Activated CD8-positive, alpha-beta memory T cell treated with anti-CD3 and anti-CD28 coated beads for 48 hours (primary cell): ENCODE measurements around the gene TCF4.

ENCODE experiments used
- DNase-seq, 3 experiments: peaks; one replicate each; pipeline ENCODE4 v3.0.0-alpha.2; 2020; ENCODE audit warnings: low read depth in 2 of 3, low spot score in 2 of 3

TCF4 gene

DNA sequence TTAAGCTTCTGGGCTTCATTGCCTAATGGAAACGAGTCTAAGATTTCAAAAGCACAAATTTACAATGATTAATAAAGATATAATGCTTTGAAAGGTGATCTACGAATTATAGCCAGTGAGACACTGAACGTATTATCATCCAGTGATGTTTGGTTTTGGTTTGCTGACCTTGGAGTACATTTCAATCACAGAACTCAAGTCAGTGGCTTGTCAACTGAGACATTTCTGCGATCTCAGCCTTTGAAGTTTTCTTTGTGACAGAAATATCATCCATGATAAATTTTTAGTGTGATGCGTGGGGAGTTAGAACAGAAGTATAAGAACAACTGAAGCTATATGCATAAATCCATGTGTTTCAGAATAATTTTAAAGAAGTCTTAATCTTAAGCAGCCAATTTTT is 263.8 kb downstream of the TCF4 start:
- no peak for DNase-seq

DNA sequence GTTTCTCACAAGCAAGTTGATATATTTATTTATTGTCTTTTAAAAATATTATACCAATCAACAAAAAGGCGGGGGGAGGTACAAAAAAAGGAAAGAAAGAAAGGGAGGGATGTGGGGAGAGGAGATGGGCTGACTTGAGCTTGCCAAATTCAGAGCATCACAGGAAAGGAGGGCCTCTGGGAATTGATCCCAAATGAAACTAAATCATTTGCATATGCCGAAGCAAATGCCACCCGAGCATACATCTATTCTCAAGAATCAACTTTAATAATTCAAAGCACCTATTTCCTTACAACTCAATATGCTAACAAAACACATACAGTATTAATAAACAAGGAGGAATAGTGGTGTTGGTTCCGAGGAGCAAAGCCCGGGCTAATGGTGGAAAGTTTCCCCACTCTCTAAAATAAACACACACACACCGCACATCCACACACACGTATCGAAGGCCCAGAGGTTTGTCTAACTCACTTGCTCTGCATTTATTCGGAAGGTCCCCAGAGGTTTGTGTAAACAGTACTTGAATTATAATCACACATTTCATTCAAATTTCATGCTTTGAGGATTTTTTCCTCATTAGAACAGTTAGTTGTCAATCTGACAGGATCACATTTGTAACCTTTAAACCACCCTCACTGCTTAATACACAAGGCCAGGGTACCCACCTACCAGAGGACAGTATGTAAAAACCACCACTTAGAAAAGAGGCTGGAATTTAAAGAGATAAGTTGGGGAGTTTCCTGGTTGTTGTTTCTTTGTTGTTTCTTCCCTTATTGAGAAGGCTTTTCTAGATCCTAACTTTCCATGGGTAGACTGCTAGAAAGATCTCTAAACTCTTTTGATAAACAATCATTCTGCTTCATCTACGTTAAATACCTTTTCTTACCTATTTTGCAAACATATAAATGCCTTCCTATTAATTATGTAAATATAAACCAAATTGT is 264.7 kb downstream of the TCF4 start:
- DNase-seq: no peak

DNA sequence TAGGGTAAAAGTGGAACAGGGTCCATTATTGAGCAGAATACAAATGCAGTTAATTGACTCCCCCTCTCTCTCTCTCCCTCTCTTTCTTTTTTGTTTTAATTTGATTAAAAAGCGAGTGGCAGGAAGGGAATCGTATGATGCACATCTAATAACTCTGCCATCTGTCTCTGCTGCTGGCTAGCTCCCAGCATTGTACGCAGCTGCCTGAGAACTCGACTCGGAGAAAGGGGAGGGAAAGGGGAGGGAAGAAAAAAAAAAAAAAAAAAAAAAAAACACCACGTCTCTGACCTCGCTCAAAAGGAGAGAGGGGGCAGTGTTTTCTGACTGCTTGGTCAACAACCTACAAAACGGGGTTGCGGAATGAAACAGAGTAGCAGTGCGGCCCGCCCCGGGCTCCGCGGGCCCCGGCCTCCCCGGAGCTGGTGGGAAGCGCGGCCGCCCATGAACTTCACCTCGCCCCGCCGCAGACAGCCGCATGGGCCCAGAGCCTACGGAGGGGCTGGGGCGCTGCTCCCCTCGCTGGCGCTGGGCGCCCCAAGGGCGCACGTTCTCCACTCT is 265.7 kb downstream of the TCF4 start:
- DNase-seq: no peak

DNA sequence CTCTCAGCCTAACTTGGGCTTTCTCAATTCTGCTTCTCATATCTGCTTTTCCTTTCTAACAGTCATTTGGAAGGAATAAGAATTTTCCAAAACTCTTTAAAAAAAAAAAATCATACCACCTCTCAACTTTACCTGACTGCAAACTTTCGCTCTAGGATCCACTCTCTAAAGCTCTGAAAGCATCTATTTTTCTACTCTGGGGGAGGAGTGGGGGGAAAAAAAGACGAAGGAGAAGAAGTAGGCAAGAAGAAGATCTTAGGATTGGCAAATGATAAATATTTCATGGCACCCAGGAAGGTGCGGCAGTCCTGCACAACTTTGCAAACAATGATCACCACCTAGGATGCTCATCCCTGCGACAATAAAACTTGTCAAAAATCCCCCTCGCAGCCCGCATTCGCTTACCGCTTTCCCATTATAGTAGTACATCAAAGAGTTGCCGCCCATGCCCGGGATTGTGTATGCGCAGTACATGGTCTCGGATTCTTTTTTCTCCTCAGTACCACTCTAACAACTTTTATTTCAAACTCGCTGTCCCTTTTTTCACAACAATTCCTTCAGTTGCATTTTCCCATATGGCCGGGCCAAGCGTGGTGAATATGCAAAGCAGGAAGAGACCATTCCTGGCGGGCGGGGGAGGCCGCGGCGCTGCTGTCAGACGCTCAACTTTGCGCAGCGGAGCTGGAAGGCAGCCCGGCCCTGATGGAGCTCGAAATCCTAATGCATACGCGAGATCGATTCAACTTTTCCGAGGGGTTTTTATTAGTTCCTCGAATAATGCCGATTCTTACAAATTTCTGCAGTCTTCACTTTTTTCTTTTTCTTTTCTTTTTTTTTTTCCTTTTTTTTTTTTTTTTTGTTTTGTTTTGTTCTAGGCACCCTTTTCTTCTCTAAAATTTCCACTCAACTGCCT is 266.5 kb downstream of the TCF4 start:
- DNase-seq: peak in 2 of 3 experiments; percentile 1 to 3

DNA sequence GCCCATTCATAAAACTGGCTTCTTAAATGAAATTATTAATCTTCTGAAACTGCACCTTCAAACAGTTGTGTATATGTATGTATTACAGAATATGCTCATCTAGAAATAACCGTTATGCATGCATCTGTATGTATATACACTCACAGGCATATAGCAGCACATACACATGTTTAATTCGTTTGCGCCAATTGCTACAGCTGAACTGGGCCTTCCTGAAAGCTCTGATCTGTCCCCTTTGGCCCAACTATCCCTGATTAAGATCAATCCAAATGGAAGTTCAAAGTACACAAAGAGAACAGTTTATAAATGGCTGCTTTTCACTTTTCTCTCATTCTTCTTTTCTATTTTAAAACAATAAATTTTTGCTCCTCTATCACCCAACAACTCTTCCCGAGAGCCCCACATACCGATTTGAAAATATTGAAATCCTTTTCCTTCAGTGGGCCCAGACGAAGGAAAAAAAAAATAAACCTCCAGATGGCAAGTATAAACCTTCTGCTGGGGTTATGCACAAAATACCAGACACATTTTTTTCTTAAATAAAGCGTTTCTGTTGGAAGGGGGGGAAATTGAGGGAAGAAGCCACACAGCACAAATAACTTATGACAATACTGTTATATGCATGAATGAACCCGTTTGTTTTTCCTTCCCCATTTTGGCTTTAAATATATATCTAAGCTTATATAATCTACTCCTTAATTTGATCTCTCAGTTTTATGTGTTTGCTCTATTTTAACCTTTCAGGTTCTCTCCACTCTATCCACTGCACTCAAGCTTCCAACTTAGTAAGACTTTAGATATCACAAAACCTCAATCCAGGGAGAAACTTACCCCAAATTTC is 267.3 kb downstream of the TCF4 start:
- DNase-seq: no peak

DNA sequence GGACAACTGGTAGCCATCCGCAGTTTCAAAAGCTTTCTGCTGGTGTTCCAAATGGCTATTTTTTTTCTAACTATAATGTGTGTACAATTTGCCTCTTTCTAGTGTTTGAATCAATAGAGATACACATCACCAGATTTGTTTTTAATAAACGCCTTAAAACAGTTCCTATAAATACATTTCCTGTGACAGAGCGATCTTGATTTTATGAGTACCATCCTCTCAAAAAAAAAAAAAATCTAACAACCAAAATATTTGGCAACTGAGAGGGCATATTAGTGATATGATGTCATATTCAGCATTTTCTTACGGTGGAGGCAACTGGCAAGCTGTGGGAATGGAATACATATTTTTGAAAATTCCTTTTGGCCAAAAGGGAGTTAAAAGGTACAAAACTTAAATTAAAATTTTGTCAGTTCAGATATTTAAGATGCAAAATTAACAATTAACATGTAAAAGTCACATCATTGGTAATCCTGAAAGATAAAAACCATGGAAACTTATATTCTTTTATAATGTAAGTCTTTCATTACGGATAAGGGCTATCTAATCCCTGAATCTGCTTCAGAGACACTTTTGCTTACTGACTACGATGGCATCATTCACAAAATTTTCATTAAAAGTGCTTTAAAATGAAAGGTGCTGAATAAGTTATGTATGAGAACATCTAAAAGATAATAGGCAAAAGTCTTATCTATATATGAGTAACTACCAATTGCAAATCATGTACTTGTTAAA is 268.4 kb downstream of the TCF4 start:
- DNase-seq: no peak

DNA sequence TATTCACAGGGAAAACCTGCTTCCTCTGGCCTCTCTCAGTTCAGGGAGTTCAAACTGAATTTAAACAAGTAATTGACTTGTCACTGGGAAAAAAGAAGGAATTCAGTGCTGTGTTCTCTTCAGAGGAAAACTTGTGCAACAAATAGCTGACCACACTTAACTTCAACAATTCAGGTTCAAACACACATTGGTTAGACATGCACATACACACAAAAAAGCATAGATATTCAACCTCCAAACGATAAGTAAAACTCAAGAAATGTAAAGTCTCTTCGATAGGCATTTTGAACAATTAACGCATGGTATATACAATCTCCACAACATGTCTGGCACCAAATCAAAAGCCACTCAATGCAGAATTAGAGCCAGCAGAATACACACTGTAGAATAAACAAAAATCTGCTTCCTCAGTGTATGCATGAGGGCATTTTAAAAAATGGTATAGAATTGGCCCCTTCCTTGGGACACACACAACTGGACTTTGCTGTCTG is 269.0 kb downstream of the TCF4 start:
- DNase-seq: no peak

DNA sequence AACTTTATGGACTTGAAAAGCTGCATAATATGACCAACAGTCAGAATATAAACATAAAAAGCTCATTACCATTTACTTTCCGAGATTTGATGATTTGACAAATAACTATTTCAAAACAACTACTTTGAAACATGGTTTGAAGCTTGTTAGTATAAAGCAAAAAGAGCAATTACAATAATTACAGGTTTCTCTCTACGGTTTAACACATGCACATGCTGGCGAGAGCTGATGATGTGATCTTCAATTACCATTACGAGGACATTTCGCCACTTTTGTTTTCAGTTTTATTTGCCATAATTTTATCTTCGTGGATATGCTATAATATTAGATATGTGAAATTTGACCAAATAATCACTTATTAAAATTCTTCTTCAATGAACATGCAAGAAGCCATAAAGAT is 270.1 kb downstream of the TCF4 start:
- no peak for DNase-seq

DNA sequence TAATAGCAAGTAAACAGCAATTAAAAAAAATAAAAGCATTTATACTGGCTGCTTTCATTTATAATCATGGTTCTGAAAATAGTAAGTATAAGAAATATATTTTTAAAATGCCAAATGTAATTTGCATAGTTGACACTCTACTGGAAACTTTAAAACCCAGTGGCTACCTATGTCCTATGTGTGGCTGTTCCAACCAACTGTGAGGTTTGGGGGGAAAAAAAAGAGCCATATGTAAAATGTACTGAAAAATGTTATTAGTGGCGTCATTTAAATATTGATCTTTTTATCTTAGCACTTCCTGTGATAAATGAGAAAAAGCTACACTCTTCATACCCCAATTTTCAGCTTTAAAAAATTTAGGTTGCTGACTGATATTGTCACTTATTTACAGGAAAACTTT is 270.7 kb downstream of the TCF4 start:
- no peak for DNase-seq

DNA sequence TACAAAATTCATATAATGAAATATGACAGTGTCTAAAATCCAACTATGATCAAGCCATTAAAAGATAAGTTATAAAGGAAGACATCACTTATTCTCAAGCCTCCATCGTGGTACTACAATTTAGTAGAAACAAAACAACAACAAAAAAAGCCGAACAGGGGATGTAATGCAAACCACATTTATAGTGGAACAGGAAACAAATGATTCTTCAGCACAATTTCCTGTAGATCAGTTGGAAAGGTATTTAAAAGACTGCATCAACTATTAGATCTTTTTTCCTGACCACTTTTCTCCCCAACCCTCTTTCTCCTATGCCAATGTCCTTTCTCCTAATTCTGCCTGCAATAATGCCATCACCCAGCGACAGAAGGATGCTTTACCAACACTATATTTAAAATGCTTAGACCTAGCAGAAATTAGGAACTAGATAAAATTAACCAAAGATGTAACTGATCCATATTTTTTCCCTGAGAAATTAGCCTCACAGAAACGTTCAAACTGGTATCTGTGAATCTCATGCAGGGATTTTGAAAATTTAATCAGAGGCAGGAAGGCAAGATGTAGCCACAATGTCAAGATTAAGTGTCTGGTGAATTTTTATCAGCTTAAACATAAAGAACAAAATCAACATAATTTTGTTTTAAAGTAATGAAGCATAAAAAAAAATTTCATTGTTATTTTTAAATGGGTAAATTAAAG is 271.4 kb downstream of the TCF4 start:
- DNase-seq: no peak

DNA sequence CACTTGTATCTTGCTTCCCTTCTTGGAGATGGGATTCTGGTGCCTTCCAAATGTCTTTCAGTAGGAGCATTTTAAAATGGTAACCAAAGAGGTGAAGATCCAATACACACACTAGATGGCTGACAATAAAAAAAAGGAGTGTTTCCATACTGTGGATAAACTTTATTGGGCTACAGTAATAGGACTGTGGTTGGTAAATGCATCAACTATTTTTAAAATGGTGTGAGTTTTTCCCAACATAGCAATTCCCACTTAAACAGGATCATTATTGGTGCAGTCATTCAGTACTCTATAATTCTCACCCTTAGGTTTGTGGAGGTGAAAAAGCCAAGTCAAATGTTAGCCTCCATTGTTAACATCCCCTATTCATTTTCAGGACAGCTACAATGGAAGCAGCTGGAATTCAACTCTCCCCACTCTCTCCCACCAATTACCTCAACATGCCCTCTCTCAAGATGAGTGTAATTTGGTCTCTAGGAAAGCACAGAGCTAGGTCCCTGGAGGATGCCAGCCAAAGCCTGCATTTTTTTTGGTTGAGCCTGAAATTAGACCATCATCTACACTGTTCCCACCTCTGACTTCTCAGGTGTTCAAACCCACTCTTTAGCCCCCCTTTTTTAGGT is 273.3 kb downstream of the TCF4 start:
- DNase-seq: no peak

DNA sequence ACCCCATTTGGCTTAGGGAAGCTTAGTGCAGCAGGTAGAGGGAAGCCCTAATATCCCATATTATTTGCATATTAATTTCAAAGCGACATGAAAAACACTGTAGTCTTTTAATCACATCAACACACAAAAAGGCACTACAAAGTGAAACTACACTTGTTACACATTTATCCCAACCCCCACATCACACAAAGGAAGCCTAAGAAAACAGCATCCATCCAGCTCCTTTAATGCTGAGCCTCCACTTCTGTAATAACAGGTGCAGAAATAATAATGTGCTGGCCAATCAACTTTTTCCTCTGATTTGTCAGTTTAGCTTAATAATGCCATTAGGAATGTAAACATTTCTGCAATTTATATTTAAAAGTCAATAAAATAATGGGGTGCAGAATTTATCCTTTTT is 274.0 kb downstream of the TCF4 start:
- no peak for DNase-seq

DNA sequence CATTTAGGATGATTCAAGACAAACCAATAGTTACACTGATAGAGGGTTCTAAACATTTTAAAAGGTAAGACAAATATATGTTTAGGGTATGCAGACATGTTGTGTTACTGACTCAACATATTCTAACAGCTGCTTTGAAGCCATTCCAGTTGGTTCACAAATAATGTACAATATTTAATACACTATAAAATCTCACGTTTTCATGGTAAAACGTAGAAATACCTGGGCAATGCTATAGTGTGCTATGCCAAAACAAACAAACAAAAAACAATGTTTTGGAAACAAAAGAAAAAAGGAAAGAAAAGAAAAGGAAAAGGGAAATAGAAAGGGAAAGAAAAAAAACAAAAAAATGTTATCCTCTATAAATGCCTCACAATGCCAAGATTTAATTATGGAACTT is 277.1 kb downstream of the TCF4 start:
- no peak for DNase-seq

DNA sequence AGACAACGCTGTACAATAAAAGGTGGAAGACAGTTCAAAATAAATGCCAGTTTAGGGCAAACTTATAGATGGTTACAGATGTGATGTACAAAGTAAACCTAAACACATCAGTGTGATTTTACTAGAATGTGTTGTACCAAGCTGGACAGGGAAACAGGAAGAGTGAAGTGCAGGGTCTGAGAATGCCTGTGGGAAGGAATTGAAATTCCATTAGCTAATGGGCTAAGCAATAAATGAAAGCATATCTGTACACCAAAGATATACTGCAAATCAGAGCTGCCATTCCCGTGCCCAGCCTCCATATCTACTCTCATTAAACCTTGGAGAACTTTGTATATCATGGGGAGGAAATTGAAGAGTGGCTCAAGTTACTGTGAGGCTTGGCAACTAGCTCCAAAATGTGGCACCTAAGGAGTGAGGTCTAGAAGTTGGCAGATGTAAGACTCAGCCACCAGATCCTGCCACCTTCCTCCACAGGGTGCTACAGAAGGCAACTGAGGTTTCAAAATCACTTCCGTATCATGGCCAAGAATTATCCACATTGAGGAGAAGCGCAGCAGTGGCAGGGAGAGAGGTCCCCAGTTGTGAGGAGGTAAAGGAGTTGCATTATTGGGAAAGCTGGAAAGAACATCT is 277.8 kb downstream of the TCF4 start:
- DNase-seq: no peak

DNA sequence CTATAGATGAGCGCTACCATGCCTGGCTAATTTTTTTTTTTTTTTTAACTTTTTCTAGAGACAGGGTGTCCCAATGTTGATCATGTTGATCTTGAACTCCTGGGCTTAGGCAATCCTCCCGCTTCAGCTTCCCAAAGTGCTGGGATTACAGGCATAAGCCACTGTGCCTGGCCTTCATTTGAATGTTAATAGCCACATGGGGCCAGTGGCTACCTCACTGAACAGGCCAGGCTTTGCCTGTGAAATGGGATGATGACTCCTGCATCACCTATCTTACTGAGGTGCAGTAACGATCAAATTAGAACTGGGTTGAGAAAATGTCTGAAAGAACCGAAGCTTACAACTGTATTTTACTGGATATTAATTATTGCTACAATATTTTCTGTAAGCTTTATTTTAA is 278.7 kb downstream of the TCF4 start:
- no peak for DNase-seq

DNA sequence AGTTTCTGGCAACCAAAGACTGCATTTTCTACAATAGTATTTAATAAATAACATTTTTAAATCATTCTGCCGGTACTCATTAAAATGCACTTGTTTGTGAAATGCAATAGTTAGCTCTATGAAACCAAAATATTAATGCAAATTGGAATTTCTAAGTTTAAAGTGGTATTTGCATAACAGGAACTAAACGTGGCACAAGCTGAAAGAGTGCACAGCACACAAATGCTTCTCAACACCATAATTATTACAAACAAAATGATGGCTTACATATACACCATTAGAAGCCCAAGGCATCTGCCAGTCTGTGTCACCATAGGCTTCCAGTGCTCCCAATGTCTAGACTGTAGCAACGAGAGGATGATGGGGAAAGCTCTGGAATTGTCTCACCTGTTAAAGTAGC is 280.5 kb downstream of the TCF4 start:
- DNase-seq: no peak

DNA sequence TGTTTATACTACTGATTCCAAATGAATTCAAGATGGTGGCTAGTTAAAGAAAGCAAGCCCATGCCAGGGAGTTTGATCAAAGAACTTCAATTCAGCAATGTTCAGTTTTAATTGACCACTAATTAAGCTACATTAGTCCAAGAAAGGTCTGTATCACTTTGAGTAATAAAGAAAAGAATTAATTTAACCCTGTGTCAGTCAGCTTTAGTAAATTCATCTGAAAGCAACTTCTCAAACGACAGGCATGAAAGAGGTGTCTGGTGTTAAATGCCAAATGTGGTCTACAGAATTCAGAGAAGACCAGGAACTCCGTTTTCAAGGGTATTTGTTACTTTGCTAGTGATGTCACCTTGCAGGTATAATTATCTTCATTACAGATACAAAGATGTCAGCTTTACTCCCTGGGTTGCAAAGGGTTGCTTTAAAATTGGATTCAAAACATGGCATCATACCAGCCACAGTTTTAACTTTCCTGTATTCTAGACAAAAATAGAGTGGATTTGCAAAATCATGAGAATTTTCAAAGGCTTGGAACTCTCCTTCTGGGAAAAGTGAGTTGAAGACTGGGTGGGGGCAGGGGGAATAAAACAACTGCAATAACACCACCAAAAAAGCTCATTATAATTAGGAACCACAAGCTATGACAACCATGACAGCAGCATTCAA is 281.5 kb downstream of the TCF4 start:
- DNase-seq: no peak
